HEK293 (cell line): ENCODE results near the gene EIF2S3B.
A peak's percentile ranks its signal among the peaks of the same experiment; 100 is the strongest.

Experiments
- CTCF ChIA-PET: fragments of 350-600 bp; formaldehyde crosslinking; extraction: SDS; loops from one replicate; lab custom pipeline; 2021; ENCODE audit warnings: antibody characterized with exemption; lab: Yijun Ruan, JAX
- POLR2A ChIA-PET: fragments of 300-600 bp; formaldehyde crosslinking; extraction: SDS; loops from one replicate; lab custom pipeline; 2020; ENCODE audit warnings: antibody characterized with exemption, inconsistent platforms; lab: Yijun Ruan, JAX
- H3K27ac ChIP-seq: fragments of 200-500 bp; sonication (Bioruptor generic); 2 replicates; pipeline ENCODE4 v1.5.1; 2014; ENCODE audit warnings: low read depth, low read length, control low read depth, inconsistent platforms; ENCODE audit errors: extremely low read depth
- H3K36me3 ChIP-seq, 2 experiments: fragments of 200-500 bp in 1 of 2; sonication (Bioruptor generic) in 1 of 2; 1 replicate in 1 of 2; 2 replicates in 1 of 2; pipeline ENCODE4 v1.5.1; 2014 to 2017; ENCODE audit warnings: inconsistent platforms in 2 of 2, low read length in 2 of 2; ENCODE audit not compliant: control insufficient read depth in 2 of 2, insufficient read depth in 1 of 2
- H3K4me1 ChIP-seq: fragments of 200-500 bp; sonication (Bioruptor generic); 2 replicates; pipeline ENCODE4 v1.5.1; 2014; ENCODE audit warnings: mild to moderate bottlenecking, low read length, inconsistent platforms; ENCODE audit not compliant: control insufficient read depth, insufficient read depth
- H3K4me3 ChIP-seq: 2 replicates; pipeline ENCODE4 v1.5.1; 2011; ENCODE audit warnings: low read depth, mild to moderate bottlenecking, control low read depth, low read length, moderate library complexity
- H3K9me3 ChIP-seq: fragments of 200-500 bp; sonication (Bioruptor generic); 2 replicates; pipeline ENCODE4 v1.5.1; 2014; ENCODE audit warnings: low read depth, low read length, inconsistent platforms; ENCODE audit not compliant: control insufficient read depth, insufficient read depth
- CTCF ChIP-seq: fragments of 450-650 bp; formaldehyde crosslinking; IDR thresholded peaks from 2 replicates; pipeline ENCODE4 v1.5.1; 2016; ENCODE audit warnings: missing biosample characterization, missing genetic modification characterization
- GLIS1 ChIP-seq: fragments of 450-650 bp; formaldehyde crosslinking; IDR thresholded peaks from 2 replicates; pipeline ENCODE4 v1.5.1; 2016; ENCODE audit warnings: missing biosample characterization, missing genetic modification characterization
- MZF1 ChIP-seq: fragments of 450-650 bp; formaldehyde crosslinking; IDR thresholded peaks from 2 replicates; pipeline ENCODE4 v1.5.1; 2017; ENCODE audit warnings: missing biosample characterization, missing genetic modification characterization, borderline replicate concordance
- OVOL3 ChIP-seq: fragments of 450-650 bp; formaldehyde crosslinking; IDR thresholded peaks from 2 replicates; pipeline ENCODE4 v1.5.1; 2016; ENCODE audit warnings: missing biosample characterization, missing genetic modification characterization
- WT1 ChIP-seq: fragments of 450-650 bp; formaldehyde crosslinking; IDR thresholded peaks from 2 replicates; pipeline ENCODE4 v1.5.1; 2016; ENCODE audit warnings: missing biosample characterization, missing genetic modification characterization
- ZFP41 ChIP-seq: fragments of 450-650 bp; formaldehyde crosslinking; IDR thresholded peaks from 2 replicates; pipeline ENCODE4 v1.5.1; 2016; ENCODE audit warnings: missing biosample characterization, missing genetic modification characterization, borderline replicate concordance
- ZNF140 ChIP-seq: fragments of 450-650 bp; formaldehyde crosslinking; IDR thresholded peaks from 2 replicates; pipeline ENCODE4 v1.5.1; 2016; ENCODE audit warnings: missing biosample characterization, missing genetic modification characterization
- ZNF155 ChIP-seq: fragments of 450-650 bp; formaldehyde crosslinking; IDR thresholded peaks from 2 replicates; pipeline ENCODE4 v1.5.1; 2016; ENCODE audit warnings: missing biosample characterization, missing genetic modification characterization
- ZNF175 ChIP-seq: fragments of 450-650 bp; formaldehyde crosslinking; IDR thresholded peaks from 2 replicates; pipeline ENCODE4 v1.5.1; 2016; ENCODE audit warnings: missing biosample characterization, missing genetic modification characterization
- ZNF18 ChIP-seq: fragments of 450-650 bp; formaldehyde crosslinking; IDR thresholded peaks from 2 replicates; pipeline ENCODE4 v1.5.1; 2016; ENCODE audit warnings: missing biosample characterization, missing genetic modification characterization
- ZNF184 ChIP-seq: fragments of 450-650 bp; IDR thresholded peaks from 2 replicates; pipeline ENCODE4 v1.5.1; 2018; ENCODE audit warnings: missing biosample characterization, mild to moderate bottlenecking, missing genetic modification characterization
- ZNF26 ChIP-seq: fragments of 450-650 bp; formaldehyde crosslinking; IDR thresholded peaks from 2 replicates; pipeline ENCODE4 v1.5.1; 2016; ENCODE audit warnings: missing biosample characterization, missing genetic modification characterization
- ZNF596 ChIP-seq: fragments of 450-650 bp; IDR thresholded peaks from 2 replicates; pipeline ENCODE4 v1.5.0; 2018; ENCODE audit warnings: missing biosample characterization, mild to moderate bottlenecking, missing genetic modification characterization, moderate library complexity
- ZNF621 ChIP-seq: fragments of 450-650 bp; formaldehyde crosslinking; IDR thresholded peaks from 2 replicates; pipeline ENCODE4 v1.5.1; 2017; ENCODE audit warnings: missing biosample characterization, missing genetic modification characterization
- ZNF623 ChIP-seq: fragments of 450-650 bp; formaldehyde crosslinking; IDR thresholded peaks from 2 replicates; pipeline ENCODE4 v1.5.1; 2016; ENCODE audit warnings: missing biosample characterization, missing genetic modification characterization
- ZNF626 ChIP-seq: fragments of 450-650 bp; sonication (Bioruptor Pico); formaldehyde crosslinking; IDR thresholded peaks from 2 replicates; pipeline ENCODE4 v1.5.1; 2018; ENCODE audit warnings: missing biosample characterization, missing genetic modification characterization, inconsistent platforms
- ZNF639 ChIP-seq: fragments of 450-650 bp; formaldehyde crosslinking; IDR thresholded peaks from 2 replicates; pipeline ENCODE4 v1.5.1; 2016; ENCODE audit warnings: missing biosample characterization, missing genetic modification characterization
- ZNF654 ChIP-seq: fragments of 450-650 bp; formaldehyde crosslinking; IDR thresholded peaks from 2 replicates; pipeline ENCODE4 v1.5.1; 2016; ENCODE audit warnings: low read depth, missing biosample characterization, missing genetic modification characterization
- ZNF664 ChIP-seq: fragments of 450-650 bp; formaldehyde crosslinking; IDR thresholded peaks from 2 replicates; pipeline ENCODE4 v1.5.1; 2016; ENCODE audit warnings: missing biosample characterization, missing genetic modification characterization
- ZNF777 ChIP-seq: fragments of 450-650 bp; formaldehyde crosslinking; IDR thresholded peaks from 2 replicates; pipeline ENCODE4 v1.5.1; 2017; ENCODE audit warnings: missing biosample characterization, missing genetic modification characterization, borderline replicate concordance

Gene EIF2S3B

GRCh38 chr12:10498042-10498441 lies 7.6 kb upstream of the EIF2S3B start (continued):
- TF ChIP-seq ZNF621 = no peak
- no peak for TF ChIP-seq ZNF140 (tag by site-specific recombination)
- no peak for TF ChIP-seq ZNF626 (tag by site-specific recombination)
- TF ChIP-seq ZNF26 (tag by site-specific recombination) = no peak
- TF ChIP-seq MZF1 (tag by site-specific recombination) = no peak
- no peak for TF ChIP-seq WT1
- TF ChIP-seq ZFP41 (tag by site-specific recombination) = no peak
- TF ChIP-seq ZNF623 (tag by site-specific recombination) = no peak

- H3K4me1 ChIP-seq = peaks cover 3% of the 10 kb centered on the region; the same call in 1 of the 2 replicates
- H3K27ac ChIP-seq = no peak overlapping the region
- no peak overlapping the region for H3K4me3 ChIP-seq
- ChIA-PET POLR2A (no interaction called here), CTCF (interaction anchor here (1.0 to 1.3 kb wide), 3 partner anchors 64 to 169 kb away, joined by 3 to 6 read pairs (median 3); no protein-coding TSS in a partner anchor)
- no peaks in the 10 kb centered on the region for H3K36me3 ChIP-seq
- peak; percentile 62 for TF ChIP-seq ZNF654 (tag by site-specific recombination)
- no peak for TF ChIP-seq ZNF184
- no peak for TF ChIP-seq OVOL3 (tag by site-specific recombination)
- peak; percentile 60 for TF ChIP-seq CTCF (tag by site-specific recombination)
- TF ChIP-seq GLIS1 (tag by site-specific recombination) = no peak
- no peak for TF ChIP-seq ZNF18 (tag by site-specific recombination)
- no peak for TF ChIP-seq ZNF639 (tag by site-specific recombination)
- no peak for TF ChIP-seq ZNF26 (tag by site-specific recombination)
- H3K9me3 ChIP-seq = no peaks in the 10 kb centered on the region
These were observed 4.7 kb upstream of the EIF2S3B start for GRCh38 chr12:10501030-10501429.

- H3K36me3 ChIP-seq = no peaks in the 10 kb centered on the region
- TF ChIP-seq ZNF777 (tag by site-specific recombination) = no peak
- TF ChIP-seq ZNF596 (tag by site-specific recombination) = no peak
- TF ChIP-seq ZNF155 (tag by site-specific recombination) = no peak
- no peak for TF ChIP-seq ZNF175 (tag by site-specific recombination)
- no peak for TF ChIP-seq ZNF664 (tag by site-specific recombination)
- TF ChIP-seq, all 188 proteins: peak for 0
- ChIA-PET CTCF (interaction anchor here (0.6 kb wide), 1 partner anchor 54 kb away, joined by 3 read pairs; no protein-coding TSS in a partner anchor), POLR2A (no interaction called here)
- Histone ChIP-seq H3K27ac (no peak overlapping the region), H3K9me3 (no peaks in the 10 kb centered on the region), H3K4me3 (no peak overlapping the region), H3K4me1 (no peaks in the 10 kb centered on the region)
These were observed 2.2 kb upstream of the EIF2S3B start for GRCh38 chr12:10503460-10503859.
